CD14-positive monocyte (primary cell): ENCODE measurements around the gene CKAP2L. TPM values are rescaled to one million over a fixed set of nuclear protein-coding genes. Genes with fewer than 3 reads are reported as not detected.

ENCODE experiments used
- DNase-seq, 3 donors: peaks; one replicate each; pipeline ENCODE4 v3.0.0-alpha.2; 2011 to 2022
- H2AFZ ChIP-seq: 2 replicates; pipeline ENCODE4 v1.6.0; 2012; ENCODE audit warnings: mild to moderate bottlenecking, low read depth, low read length, inconsistent platforms; ENCODE audit not compliant: insufficient read depth, poor library complexity, severe bottlenecking
- H3K27ac ChIP-seq, 2 donors: 1 replicate in 1 of 2; 2 replicates in 1 of 2; pipeline ENCODE4 v1.5.1; 2012 to 2013; ENCODE audit warnings: low read length in 2 of 2, control low read depth in 1 of 2, inconsistent platforms in 1 of 2, low read depth in 1 of 2, mild to moderate bottlenecking in 1 of 2
- H3K27me3 ChIP-seq, 2 donors: one replicate each; pipeline versions ENCODE4 v1.6.0 to v1.6.1; 2011 to 2013; ENCODE audit warnings: low read length in 2 of 2; ENCODE audit not compliant: control insufficient read depth in 2 of 2, insufficient read depth in 2 of 2
- H3K36me3 ChIP-seq, 2 donors: replicated peaks in 1 of 2; 1 replicate in 1 of 2; 2 replicates in 1 of 2; pipeline versions ENCODE4 v1.5.1 to v1.6.1; 2012 to 2013; ENCODE audit warnings: low read length in 2 of 2, control low read depth in 1 of 2, inconsistent platforms in 1 of 2, mild to moderate bottlenecking in 1 of 2; ENCODE audit not compliant: insufficient read depth in 2 of 2, control insufficient read depth in 1 of 2
- H3K4me1 ChIP-seq, 2 donors: 1 replicate in 1 of 2; 2 replicates in 1 of 2; pipeline versions ENCODE4 v1.5.1 to v1.6.1; 2012 to 2013; ENCODE audit warnings: low read length in 2 of 2, control low read depth in 1 of 2, inconsistent platforms in 1 of 2, mild to moderate bottlenecking in 1 of 2, moderate library complexity in 1 of 2; ENCODE audit not compliant: insufficient read depth in 2 of 2, control insufficient read depth in 1 of 2
- H3K4me2 ChIP-seq: replicated peaks from 2 replicates; pipeline ENCODE3; 2012; ENCODE audit warnings: low read length, moderate library complexity, mild to moderate bottlenecking; ENCODE audit not compliant: poor library complexity, severe bottlenecking; ENCODE audit errors: extremely low read depth
- H3K4me3 ChIP-seq, 3 experiments: fragments of 200-600 bp in 1 of 3; sonication (generic) in 1 of 3; replicated peaks in 1 of 3; 1 replicate in 2 of 3; 2 replicates in 1 of 3; pipeline ENCODE4 v1.5.1; 2011 to 2013; ENCODE audit warnings: low read length in 3 of 3, mild to moderate bottlenecking in 3 of 3, control low read depth in 2 of 3, low read depth in 2 of 3, inconsistent platforms in 1 of 3, moderate library complexity in 1 of 3
- H3K79me2 ChIP-seq: 2 replicates; pipeline ENCODE4 v1.6.0; 2012; ENCODE audit warnings: mild to moderate bottlenecking, control low read depth, inconsistent platforms, low read length, moderate library complexity; ENCODE audit not compliant: insufficient read depth
- H3K9ac ChIP-seq: 2 replicates; pipeline ENCODE4 v1.6.0; 2017; ENCODE audit warnings: low read length, mild to moderate bottlenecking; ENCODE audit not compliant: insufficient read depth, poor library complexity, severe bottlenecking
- H3K9me3 ChIP-seq, 2 donors: replicated peaks in 1 of 2; 1 replicate in 1 of 2; 2 replicates in 1 of 2; pipeline versions ENCODE4 v1.5.1 to v1.6.1; 2012 to 2013; ENCODE audit warnings: low read length in 2 of 2, control low read depth in 1 of 2; ENCODE audit not compliant: control insufficient read depth in 1 of 2, insufficient read depth in 1 of 2
- H4K20me1 ChIP-seq: 2 replicates; pipeline ENCODE4 v1.6.0; 2012; ENCODE audit warnings: mild to moderate bottlenecking, low read length, control low read depth, moderate library complexity; ENCODE audit not compliant: insufficient read depth
- H3K27ac Mint-ChIP-seq, 7 donors: one replicate each; pipeline ENCODE4 v1.8.0; 2020; ENCODE audit warnings: mild to moderate bottlenecking in 7 of 7, mixed read lengths in 7 of 7, moderate library complexity in 6 of 7, inconsistent platforms in 2 of 7
- H3K27me3 Mint-ChIP-seq, 3 donors: one replicate each; pipeline ENCODE4 v1.8.0; 2021 to 2022; ENCODE audit warnings: low read depth in 3 of 3, mild to moderate bottlenecking in 3 of 3, mixed read lengths in 3 of 3, moderate library complexity in 3 of 3, inconsistent platforms in 1 of 3
- H3K36me3 Mint-ChIP-seq, 2 donors: one replicate each; pipeline ENCODE4 v1.8.0; 2020; ENCODE audit warnings: mixed read lengths in 2 of 2, inconsistent platforms in 1 of 2, mild to moderate bottlenecking in 1 of 2
- H3K4me1 Mint-ChIP-seq: one replicate; pipeline ENCODE4 v1.8.0; 2020; ENCODE audit warnings: mild to moderate bottlenecking, mixed read lengths
- H3K4me3 Mint-ChIP-seq, 2 donors: one replicate each; pipeline ENCODE4 v1.8.0; 2020; ENCODE audit warnings: mild to moderate bottlenecking in 2 of 2, mixed read lengths in 2 of 2, moderate library complexity in 1 of 2
- H3K9me3 Mint-ChIP-seq, 7 donors: one replicate each; pipeline ENCODE4 v1.8.0; 2020 to 2022; ENCODE audit warnings: mixed read lengths in 7 of 7, mild to moderate bottlenecking in 6 of 7, moderate library complexity in 6 of 7, inconsistent platforms in 2 of 7
- WGBS: methylation state at CpG from one replicate; pipeline ENCODE4 v1.1.5; 2013; ENCODE audit warnings: missing lambda C conversion rate; ENCODE audit not compliant: insufficient coverage; 5-methylcytosine and 5-hydroxymethylcytosine counted together
- intact Hi-C, 2 donors: fragments of 100-400 bp; cut with micrococcal nuclease; formaldehyde crosslinking; loops; one replicate each; pipeline versions ENCODE4 v1.15.0 to v1.15.1; 2023
- polyA plus RNA-seq, 3 donors: library from polyadenylated mRNA; depleted of rRNA in 1 of 3; unstranded in 2 of 3; stranded (reverse) in 1 of 3; fragments of 300-500 nt in 2 of 3; fragments of >200 nt in 1 of 3; fragmentation: Illumina TruSeq in 2 of 3; gene quantifications; 1 replicate in 2 of 3; 2 replicates in 1 of 3; pipeline ENCODE4 v1.2.3, GENCODE V29; 2012 to 2021
- TF ChIP-seq, protein P1 (sequence below): fragments of 200-600 bp; IDR thresholded peaks from one replicate; pipeline ENCODE4 v1.8.0; 2022; ENCODE audit warnings: antibody characterized with exemption, mild to moderate bottlenecking

CKAP2L gene
- polyA plus RNA-seq, 3 donors = 0.04 to 0.24 TPM; not detected in 1

GRCh38 chr2:112699984-112700667 lies 64.3 kb downstream of the CKAP2L start:
- Mint-ChIP-seq H3K27ac (peak overlapping the region; percentile 97 to 99 (median 98)), H3K4me1 (peaks cover 50% of the 10 kb centered on the region), H3K27me3 (peaks cover 0 to 2% (median 0%) of the 10 kb centered on the region in 3 donors), H3K4me3 (peak overlapping the region in 1 of 2 donors; percentile 62), H3K9me3 (no peaks in the 10 kb centered on the region), H3K36me3 (peaks cover 0 to 4% of the 10 kb centered on the region in 2 donors)
- WGBS = no CpG with 5 or more reads among the region's 3 CpGs
- peak; percentile 85 to 93 (median 92) for DNase-seq
- no peak overlapping the region for H2AFZ ChIP-seq
- peak overlapping the region; percentile 62 for H3K4me2 ChIP-seq
- peak overlapping the region in 1 of 3 experiments; percentile 48 for H3K4me3 ChIP-seq
- no peaks in the 10 kb centered on the region for H3K79me2 ChIP-seq
- H3K27ac ChIP-seq = peak overlapping the region; percentile 97 to 100
- intact Hi-C loops = loop anchor here in 1 of 2 donors (1.0 kb wide), 1 partner anchor 8 kb away; no protein-coding TSS in a partner anchor
- H3K9me3 ChIP-seq = no peaks in the 10 kb centered on the region
- H3K36me3 ChIP-seq = no peaks in the 10 kb centered on the region
- no peaks in the 10 kb centered on the region for H3K27me3 ChIP-seq
- H4K20me1 ChIP-seq = no peaks in the 10 kb centered on the region
- TF ChIP-seq, protein P1, sequence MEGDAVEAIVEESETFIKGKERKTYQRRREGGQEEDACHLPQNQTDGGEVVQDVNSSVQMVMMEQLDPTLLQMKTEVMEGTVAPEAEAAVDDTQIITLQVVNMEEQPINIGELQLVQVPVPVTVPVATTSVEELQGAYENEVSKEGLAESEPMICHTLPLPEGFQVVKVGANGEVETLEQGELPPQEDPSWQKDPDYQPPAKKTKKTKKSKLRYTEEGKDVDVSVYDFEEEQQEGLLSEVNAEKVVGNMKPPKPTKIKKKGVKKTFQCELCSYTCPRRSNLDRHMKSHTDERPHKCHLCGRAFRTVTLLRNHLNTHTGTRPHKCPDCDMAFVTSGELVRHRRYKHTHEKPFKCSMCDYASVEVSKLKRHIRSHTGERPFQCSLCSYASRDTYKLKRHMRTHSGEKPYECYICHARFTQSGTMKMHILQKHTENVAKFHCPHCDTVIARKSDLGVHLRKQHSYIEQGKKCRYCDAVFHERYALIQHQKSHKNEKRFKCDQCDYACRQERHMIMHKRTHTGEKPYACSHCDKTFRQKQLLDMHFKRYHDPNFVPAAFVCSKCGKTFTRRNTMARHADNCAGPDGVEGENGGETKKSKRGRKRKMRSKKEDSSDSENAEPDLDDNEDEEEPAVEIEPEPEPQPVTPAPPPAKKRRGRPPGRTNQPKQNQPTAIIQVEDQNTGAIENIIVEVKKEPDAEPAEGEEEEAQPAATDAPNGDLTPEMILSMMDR = no peak
- peak overlapping the region; percentile 63 for H3K9ac ChIP-seq
- peaks cover 49 to 60% of the 10 kb centered on the region in 2 donors for H3K4me1 ChIP-seq

DNA sequence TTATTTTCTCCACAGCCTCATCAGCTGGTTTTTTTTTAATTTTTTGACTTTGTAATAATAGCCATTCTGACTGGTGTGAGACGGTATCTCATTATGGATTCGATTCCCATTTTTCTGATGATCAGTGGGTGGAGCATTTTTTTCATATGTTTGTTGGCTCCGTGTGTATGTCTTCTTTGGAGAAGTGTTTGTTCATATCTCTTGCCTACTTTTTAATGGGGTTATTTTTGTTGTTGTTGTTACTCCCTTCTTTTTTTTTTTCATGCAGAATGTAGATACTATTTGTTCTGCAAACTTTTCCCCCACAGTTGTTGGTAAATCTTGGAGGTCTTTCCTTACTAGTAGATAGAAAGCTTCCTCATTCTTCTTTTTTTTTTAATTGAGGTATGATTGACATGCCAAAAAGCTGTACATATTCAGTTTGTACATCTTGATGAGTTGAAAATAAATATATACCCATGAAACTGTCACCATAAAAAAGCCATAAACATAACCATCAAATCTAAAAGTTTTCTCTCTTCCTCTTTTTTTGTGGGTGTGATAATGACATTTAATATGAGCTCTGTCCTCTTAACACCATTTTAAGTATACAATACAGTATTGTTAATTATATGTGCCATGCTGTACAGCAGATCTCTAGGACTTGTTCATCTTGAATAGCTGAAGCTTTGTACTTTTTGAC lies 65.4 kb downstream of the CKAP2L start:
- H3K4me3 ChIP-seq = peak overlapping the region in 1 of 3 experiments; percentile 44
- H3K4me1 Mint-ChIP-seq = peaks cover 50% of the 10 kb centered on the region
- H3K9ac ChIP-seq = peak overlapping the region; percentile 63
- H4K20me1 ChIP-seq = no peaks in the 10 kb centered on the region
- H3K4me3 Mint-ChIP-seq = peak overlapping the region in 1 of 2 donors; percentile 54
- TF ChIP-seq, protein P1 = no peak
- peaks cover 47 to 58% of the 10 kb centered on the region in 2 donors for H3K4me1 ChIP-seq
- no peaks in the 10 kb centered on the region for H3K27me3 ChIP-seq
- peak overlapping the region; percentile 62 for H3K4me2 ChIP-seq
- H3K27ac Mint-ChIP-seq = peak overlapping the region; percentile 97 to 99 (median 98)
- no peak overlapping the region for H2AFZ ChIP-seq
- H3K9me3 ChIP-seq = no peaks in the 10 kb centered on the region
- no peaks in the 10 kb centered on the region for H3K79me2 ChIP-seq
- H3K36me3 ChIP-seq = no peaks in the 10 kb centered on the region
- intact Hi-C loops = no loop called here
- 92% methylated on average over 2 of the region's 3 CpGs for WGBS
- peak overlapping the region; percentile 97 to 100 for H3K27ac ChIP-seq
- no peaks in the 10 kb centered on the region for H3K27me3 Mint-ChIP-seq
- peak in 1 of 3 donors; percentile 25 for DNase-seq
- H3K9me3 Mint-ChIP-seq = no peaks in the 10 kb centered on the region
- peaks cover 0 to 4% of the 10 kb centered on the region in 2 donors for H3K36me3 Mint-ChIP-seq
